HepG2 (cell line): ENCODE data around the gene FAM222A. TPM values are rescaled to one million over a fixed set of nuclear protein-coding genes. Genes with fewer than 3 reads are reported as not detected.
A peak's percentile ranks its signal among the peaks of the same experiment; 100 is the strongest.

Experiments
- BCL6 ChIP-seq: IDR thresholded peaks from 2 replicates; pipeline ENCODE4 v1.6.1; 2016; ENCODE audit warnings: missing genetic modification reagents, missing compliant biosample characterization
- ERF ChIP-seq: IDR thresholded peaks from 2 replicates; pipeline ENCODE4 v1.6.1; 2018; ENCODE audit warnings: missing biosample characterization, missing genetic modification reagents
- HDAC2 ChIP-seq: sonication (generic); formaldehyde crosslinking; IDR thresholded peaks from 2 replicates; pipeline ENCODE4 v1.4.0; 2020; ENCODE audit warnings: missing genetic modification reagents
- KLF16 ChIP-seq, 2 experiments: sonication (generic) in 1 of 2; formaldehyde crosslinking in 1 of 2; IDR thresholded peaks; 2 replicates each; pipeline versions ENCODE4 v1.6.1 to v1.8.0; 2016 to 2023; ENCODE audit warnings: missing genetic modification reagents in 2 of 2, missing compliant biosample characterization in 1 of 2
- KMT2B ChIP-seq: IDR thresholded peaks from 2 replicates; pipeline ENCODE4 v1.6.1; 2016; ENCODE audit warnings: missing genetic modification reagents, missing compliant biosample characterization
- MAFK ChIP-seq, 2 experiments: IDR thresholded peaks in 1 of 2; conservative IDR thresholded peaks in 1 of 2; 2 replicates each; pipeline ENCODE4 v1.6.1; 2011; ENCODE audit warnings: improper control_type of control experiment in 2 of 2, low read length in 2 of 2
- MAZ ChIP-seq, 2 experiments: sonication (generic) in 1 of 2; formaldehyde crosslinking in 1 of 2; IDR thresholded peaks; 2 replicates each; pipeline versions ENCODE4 v1.5.0 to v1.6.1; 2012 to 2020; ENCODE audit warnings: low read depth in 2 of 2, mild to moderate bottlenecking in 2 of 2, borderline replicate concordance in 1 of 2, improper control_type of control experiment in 1 of 2, low read length in 1 of 2, missing genetic modification reagents in 1 of 2, moderate library complexity in 1 of 2
- MEF2D ChIP-seq: sonication (generic); formaldehyde crosslinking; IDR thresholded peaks from 2 replicates; pipeline ENCODE4 v1.5.1; 2020; ENCODE audit warnings: mild to moderate bottlenecking, missing genetic modification reagents
- MXI1 ChIP-seq: IDR thresholded peaks from 3 replicates; pipeline ENCODE4 v1.6.1; 2012; ENCODE audit warnings: low read depth, low read length, inconsistent platforms, borderline replicate concordance
- NR2C2 ChIP-seq: sonication (generic); formaldehyde crosslinking; IDR thresholded peaks from 2 replicates; pipeline ENCODE4 v1.4.0; 2020; ENCODE audit warnings: missing genetic modification reagents, mild to moderate bottlenecking, moderate library complexity, borderline replicate concordance
- POLR2AphosphoS5 ChIP-seq: IDR thresholded peaks from 2 replicates; pipeline ENCODE4 v1.6.1; 2012; ENCODE audit warnings: low read depth, low read length
- SKI ChIP-seq: fragments of 450-650 bp; IDR thresholded peaks from one replicate; pipeline ENCODE4 v1.6.1; 2018; ENCODE audit warnings: mild to moderate bottlenecking; ENCODE audit not compliant: partially characterized antibody
- SNRNP70 ChIP-seq: fragments of 200-400 bp; formaldehyde crosslinking; IDR thresholded peaks from 2 replicates; pipeline ENCODE4 v1.6.1; 2017; ENCODE audit warnings: mild to moderate bottlenecking, low read depth, low read length, moderate library complexity
- polyA plus RNA-seq, 8 experiments: library from polyadenylated mRNA; depleted of rRNA in 3 of 8; stranded (reverse) in 7 of 8; unstranded in 1 of 8; fragments of >200 nt; fragmentation: Illumina TruSeq in 4 of 8; extraction: Trizol in 4 of 8; gene quantifications; 2 replicates each; pipeline versions ENCODE4 v1.2.1 to v1.2.3, GENCODE V29; 2011 to 2016; ENCODE audit warnings: low read depth in 4 of 8, missing spikeins in 1 of 8, mixed read lengths in 1 of 8; ENCODE audit not compliant: insufficient read depth in 1 of 8
- total RNA-seq, 5 experiments: library from RNA; depleted of rRNA; stranded (reverse); fragments of >200 nt; fragmentation: Illumina TruSeq; extraction: Trizol; gene quantifications; 2 replicates each; pipeline ENCODE4 v1.2.3, GENCODE V29; 2016; ENCODE audit warnings: low read depth in 1 of 5
- TF ChIP-seq, protein P1 (sequence below): sonication (generic); formaldehyde crosslinking; IDR thresholded peaks from 2 replicates; pipeline ENCODE4 v1.8.1; 2023; ENCODE audit warnings: missing genetic modification reagents, inconsistent platforms, borderline replicate concordance
- TF ChIP-seq, protein P2 (sequence below): sonication (generic); formaldehyde crosslinking; conservative IDR thresholded peaks from 2 replicates; pipeline ENCODE4 v1.4.0; 2020; ENCODE audit warnings: mild to moderate bottlenecking, missing genetic modification reagents, moderate library complexity
- TF ChIP-seq, protein P3 (sequence below), 2 experiments: sonication (generic) in 1 of 2; formaldehyde crosslinking in 1 of 2; IDR thresholded peaks; 2 replicates each; pipeline versions ENCODE4 v1.4.0 to v1.6.1; 2016 to 2020; ENCODE audit warnings: borderline replicate concordance in 1 of 2, low read depth in 1 of 2, mild to moderate bottlenecking in 1 of 2, missing genetic modification reagents in 1 of 2

The FAM222A gene
- total and polyA plus RNA-seq, 2 of the 13 experiments (the other 11 are each of a cell fraction or from before 2014, with no cell fraction given): 2.7 to 9.6 TPM

DNA sequence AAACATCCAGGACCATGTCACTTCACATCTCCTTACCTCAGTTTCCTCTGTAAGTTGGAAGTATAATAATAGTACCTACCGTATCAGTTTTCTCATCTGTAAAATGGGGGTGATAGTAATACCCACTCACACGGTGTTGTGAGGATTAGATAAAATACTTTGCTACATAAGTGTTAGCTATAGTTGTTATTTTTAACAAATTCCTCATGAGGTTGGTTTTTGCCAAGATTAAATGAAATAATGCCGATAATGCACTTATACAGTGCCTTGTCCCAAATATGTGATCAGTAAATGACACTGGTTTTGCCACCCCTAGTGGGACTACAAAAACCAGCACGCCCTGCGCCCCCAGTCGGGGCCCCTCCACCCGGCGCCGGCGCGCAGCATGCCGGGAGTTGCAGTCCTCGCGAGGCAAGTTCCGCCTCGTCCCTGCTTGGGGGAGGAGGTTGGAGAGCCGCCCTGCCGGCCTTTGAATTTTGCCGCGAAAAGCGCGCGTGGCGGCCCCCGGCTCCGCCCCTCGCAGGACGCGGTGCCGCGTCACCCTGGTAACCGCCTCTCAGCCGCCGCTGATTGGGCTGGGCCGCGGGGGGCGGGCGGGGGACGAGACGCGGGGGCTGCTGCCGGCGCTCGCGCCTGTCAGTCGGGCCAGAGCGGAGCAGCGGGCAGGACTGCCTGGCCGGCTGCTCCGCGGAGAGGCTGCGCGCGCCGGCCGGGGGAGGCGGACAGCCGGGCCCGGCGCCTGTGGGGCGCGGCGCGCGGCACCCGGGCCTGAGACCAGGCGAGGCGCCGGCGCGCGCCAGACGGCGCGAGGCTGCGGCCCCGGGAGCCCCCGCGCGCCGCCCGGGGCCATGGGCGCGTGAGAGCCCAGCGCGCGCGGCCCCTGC is at the start of gene FAM222A (continued):
- TF ChIP-seq HDAC2 (CRISPR knock-in tag) (0 out of 2 replicates have a peak, but pooled peaks have one; percentile 50), POLR2AphosphoS5 (peak; percentile 42; the same call in 1 of the 2 replicates), KMT2B (peak; percentile 47), SKI (peak; percentile 8), MEF2D (CRISPR knock-in tag) (no peak), MXI1 (peak; percentile 99), MAZ (IDR thresholded peaks at IDR 0.05; ENCODE audit: borderline replicate concordance, low read depth, low read length) (peak; percentile 89; the same call in 1 of the 2 replicates), MAZ (CRISPR knock-in tag; IDR thresholded peaks at IDR 0.05; ENCODE audit: low read depth) (peak; percentile 32; the same call in 1 of the 2 replicates), ERF (CRISPR knock-in tag) (peak; percentile 65; the same call in 1 of the 2 replicates), NR2C2 (CRISPR knock-in tag) (peak; percentile 62; the same call in 1 of the 2 replicates), KLF16 (CRISPR knock-in tag; IDR thresholded peaks at IDR 0.05) (peak in 1 of 2 experiments; percentile 35; a peak in 1 of 4 replicates), SNRNP70 (no peak), BCL6 (CRISPR knock-in tag) (0 out of 2 replicates have a peak, but pooled peaks have one; percentile 41), MAFK (conservative IDR thresholded peaks at IDR 0.05 in 1 of 2, IDR thresholded peaks at IDR 0.05 in 1 of 2; ENCODE audit: low read length in 2 of 2) (peak; percentile 37 to 65)
- TF ChIP-seq, protein P1, sequence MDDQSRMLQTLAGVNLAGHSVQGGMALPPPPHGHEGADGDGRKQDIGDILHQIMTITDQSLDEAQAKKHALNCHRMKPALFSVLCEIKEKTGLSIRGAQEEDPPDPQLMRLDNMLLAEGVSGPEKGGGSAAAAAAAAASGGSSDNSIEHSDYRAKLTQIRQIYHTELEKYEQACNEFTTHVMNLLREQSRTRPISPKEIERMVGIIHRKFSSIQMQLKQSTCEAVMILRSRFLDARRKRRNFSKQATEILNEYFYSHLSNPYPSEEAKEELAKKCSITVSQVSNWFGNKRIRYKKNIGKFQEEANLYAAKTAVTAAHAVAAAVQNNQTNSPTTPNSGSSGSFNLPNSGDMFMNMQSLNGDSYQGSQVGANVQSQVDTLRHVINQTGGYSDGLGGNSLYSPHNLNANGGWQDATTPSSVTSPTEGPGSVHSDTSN: no peak
- TF ChIP-seq, protein P2, sequence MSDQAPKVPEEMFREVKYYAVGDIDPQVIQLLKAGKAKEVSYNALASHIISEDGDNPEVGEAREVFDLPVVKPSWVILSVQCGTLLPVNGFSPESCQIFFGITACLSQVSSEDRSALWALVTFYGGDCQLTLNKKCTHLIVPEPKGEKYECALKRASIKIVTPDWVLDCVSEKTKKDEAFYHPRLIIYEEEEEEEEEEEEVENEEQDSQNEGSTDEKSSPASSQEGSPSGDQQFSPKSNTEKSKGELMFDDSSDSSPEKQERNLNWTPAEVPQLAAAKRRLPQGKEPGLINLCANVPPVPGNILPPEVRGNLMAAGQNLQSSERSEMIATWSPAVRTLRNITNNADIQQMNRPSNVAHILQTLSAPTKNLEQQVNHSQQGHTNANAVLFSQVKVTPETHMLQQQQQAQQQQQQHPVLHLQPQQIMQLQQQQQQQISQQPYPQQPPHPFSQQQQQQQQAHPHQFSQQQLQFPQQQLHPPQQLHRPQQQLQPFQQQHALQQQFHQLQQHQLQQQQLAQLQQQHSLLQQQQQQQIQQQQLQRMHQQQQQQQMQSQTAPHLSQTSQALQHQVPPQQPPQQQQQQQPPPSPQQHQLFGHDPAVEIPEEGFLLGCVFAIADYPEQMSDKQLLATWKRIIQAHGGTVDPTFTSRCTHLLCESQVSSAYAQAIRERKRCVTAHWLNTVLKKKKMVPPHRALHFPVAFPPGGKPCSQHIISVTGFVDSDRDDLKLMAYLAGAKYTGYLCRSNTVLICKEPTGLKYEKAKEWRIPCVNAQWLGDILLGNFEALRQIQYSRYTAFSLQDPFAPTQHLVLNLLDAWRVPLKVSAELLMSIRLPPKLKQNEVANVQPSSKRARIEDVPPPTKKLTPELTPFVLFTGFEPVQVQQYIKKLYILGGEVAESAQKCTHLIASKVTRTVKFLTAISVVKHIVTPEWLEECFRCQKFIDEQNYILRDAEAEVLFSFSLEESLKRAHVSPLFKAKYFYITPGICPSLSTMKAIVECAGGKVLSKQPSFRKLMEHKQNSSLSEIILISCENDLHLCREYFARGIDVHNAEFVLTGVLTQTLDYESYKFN: 0 out of 2 replicates have a peak, but pooled peaks have one; percentile 33
- TF ChIP-seq, protein P3, sequence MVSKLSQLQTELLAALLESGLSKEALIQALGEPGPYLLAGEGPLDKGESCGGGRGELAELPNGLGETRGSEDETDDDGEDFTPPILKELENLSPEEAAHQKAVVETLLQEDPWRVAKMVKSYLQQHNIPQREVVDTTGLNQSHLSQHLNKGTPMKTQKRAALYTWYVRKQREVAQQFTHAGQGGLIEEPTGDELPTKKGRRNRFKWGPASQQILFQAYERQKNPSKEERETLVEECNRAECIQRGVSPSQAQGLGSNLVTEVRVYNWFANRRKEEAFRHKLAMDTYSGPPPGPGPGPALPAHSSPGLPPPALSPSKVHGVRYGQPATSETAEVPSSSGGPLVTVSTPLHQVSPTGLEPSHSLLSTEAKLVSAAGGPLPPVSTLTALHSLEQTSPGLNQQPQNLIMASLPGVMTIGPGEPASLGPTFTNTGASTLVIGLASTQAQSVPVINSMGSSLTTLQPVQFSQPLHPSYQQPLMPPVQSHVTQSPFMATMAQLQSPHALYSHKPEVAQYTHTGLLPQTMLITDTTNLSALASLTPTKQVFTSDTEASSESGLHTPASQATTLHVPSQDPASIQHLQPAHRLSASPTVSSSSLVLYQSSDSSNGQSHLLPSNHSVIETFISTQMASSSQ (IDR thresholded peaks at IDR 0.05; ENCODE audit: low read depth): no peak
- TF ChIP-seq, protein P3 (CRISPR knock-in tag; IDR thresholded peaks at IDR 0.05; ENCODE audit: borderline replicate concordance): peak; percentile 16; the same call in 1 of the 2 replicates
